ENCODE results near the gene KCNK4.

The KCNK4 gene

DNA sequence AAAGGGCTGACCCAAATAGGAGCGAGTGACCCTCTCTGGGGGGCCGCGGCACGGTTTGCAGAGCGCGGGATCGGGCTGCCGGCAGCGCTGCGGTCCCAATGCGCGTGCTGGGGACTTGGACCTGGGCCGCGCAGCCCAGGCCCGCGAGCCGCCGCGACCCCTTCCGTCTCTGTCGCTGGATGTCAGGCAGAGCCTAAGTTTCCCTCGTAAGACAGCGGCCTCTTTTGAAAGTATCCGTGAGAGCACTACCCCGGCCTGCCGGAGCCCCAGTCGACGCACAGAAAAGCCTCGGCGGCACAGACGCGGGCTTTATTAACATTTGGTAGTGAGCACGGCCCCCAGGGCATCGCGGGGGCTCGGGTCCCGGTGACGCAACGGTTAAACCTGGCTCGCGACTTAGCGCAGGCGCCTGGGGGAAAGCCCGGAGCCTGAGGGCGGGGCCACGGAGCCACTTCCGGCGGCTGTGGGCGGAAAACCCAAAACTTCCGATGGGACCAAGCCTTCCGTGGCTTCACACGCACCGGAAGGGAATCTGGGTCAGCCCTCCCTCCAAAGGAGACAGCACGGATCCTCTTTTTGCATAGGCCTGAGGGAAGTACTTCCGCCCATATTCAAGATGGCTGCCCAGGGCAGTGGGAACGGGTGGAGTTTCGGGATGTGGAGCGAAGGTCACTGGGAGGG, 21.4 kb upstream of the KCNK4 start:
- TF ChIP-seq, protein P1, sequence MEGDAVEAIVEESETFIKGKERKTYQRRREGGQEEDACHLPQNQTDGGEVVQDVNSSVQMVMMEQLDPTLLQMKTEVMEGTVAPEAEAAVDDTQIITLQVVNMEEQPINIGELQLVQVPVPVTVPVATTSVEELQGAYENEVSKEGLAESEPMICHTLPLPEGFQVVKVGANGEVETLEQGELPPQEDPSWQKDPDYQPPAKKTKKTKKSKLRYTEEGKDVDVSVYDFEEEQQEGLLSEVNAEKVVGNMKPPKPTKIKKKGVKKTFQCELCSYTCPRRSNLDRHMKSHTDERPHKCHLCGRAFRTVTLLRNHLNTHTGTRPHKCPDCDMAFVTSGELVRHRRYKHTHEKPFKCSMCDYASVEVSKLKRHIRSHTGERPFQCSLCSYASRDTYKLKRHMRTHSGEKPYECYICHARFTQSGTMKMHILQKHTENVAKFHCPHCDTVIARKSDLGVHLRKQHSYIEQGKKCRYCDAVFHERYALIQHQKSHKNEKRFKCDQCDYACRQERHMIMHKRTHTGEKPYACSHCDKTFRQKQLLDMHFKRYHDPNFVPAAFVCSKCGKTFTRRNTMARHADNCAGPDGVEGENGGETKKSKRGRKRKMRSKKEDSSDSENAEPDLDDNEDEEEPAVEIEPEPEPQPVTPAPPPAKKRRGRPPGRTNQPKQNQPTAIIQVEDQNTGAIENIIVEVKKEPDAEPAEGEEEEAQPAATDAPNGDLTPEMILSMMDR (IDR thresholded peaks at IDR 0.05; ENCODE audit: control insufficient read depth, extremely low read depth, insufficient read depth) = no peak
- H3K4me3 ChIP-seq (ENCODE audit: low read depth, low read length) = peak overlapping the region; percentile 59
- peak; percentile 100 for DNase-seq (ENCODE audit: low read depth)

DNA sequence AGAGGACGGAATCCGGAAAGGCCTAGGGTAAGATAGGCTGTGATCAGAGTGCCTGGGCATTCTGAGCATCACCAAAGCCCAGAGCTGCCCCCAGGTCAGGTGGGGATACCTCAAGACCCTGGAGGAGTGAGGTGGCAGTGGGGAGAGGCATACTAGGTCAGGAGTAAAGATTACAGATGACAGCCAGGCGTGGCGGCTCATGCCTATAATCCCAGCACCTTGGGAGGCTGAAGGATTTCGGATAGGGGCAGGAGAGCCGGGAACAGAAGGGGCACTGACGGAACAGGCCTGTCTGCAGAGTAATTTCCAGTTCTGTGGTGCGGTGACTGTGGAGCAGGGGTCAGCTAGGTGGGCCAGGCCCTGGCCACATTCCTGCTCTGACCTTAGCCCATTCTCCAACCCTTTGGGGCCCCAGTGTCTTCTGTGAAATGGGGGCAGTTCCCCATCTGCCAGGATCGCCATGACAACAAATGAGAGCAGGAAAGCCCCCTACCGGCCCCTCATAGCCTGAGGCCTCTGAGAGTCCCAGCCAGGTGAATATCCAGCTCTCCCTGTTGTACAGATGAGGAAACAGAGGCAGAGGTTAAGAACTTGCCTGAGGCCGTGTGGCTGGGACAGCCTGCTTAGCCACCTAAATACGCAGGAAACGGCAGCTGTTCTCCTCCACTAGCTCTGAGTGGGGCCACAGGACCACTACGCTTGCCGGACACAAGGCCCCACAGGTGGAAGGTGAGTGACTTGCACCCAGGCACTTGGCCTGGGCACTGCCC, 15.9 kb upstream of the KCNK4 start:
- TF ChIP-seq, protein P1 (IDR thresholded peaks at IDR 0.05; ENCODE audit: control insufficient read depth, extremely low read depth, insufficient read depth) = no peak
- no peak overlapping the region for H3K4me3 ChIP-seq (ENCODE audit: low read depth, low read length)
- DNase-seq (ENCODE audit: low read depth) = no peak

DNA sequence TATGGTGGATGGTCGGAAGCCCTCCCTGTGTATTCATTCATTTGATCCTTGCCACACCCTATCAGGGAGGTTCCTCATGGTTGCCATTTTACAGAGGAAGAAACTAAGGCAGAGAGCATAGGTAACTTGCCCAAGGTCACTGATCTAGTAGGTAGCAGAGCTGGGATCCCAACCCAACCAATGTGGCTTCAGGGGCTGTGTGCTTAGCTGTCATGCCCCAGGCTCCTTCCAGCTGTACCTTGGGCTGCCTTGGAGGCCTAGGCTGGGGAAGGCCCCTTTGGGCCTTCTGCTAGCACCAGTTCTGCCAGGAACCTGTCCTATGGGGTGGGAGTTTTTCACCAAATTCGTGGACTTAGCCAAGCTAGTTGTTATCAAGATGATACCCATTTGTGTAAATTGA, 15.3 kb upstream of the KCNK4 start:
- DNase-seq (ENCODE audit: low read depth) = no peak
- TF ChIP-seq, protein P1 (IDR thresholded peaks at IDR 0.05; ENCODE audit: control insufficient read depth, extremely low read depth, insufficient read depth) = no peak
- H3K4me3 ChIP-seq (ENCODE audit: low read depth, low read length) = no peak overlapping the region

DNA sequence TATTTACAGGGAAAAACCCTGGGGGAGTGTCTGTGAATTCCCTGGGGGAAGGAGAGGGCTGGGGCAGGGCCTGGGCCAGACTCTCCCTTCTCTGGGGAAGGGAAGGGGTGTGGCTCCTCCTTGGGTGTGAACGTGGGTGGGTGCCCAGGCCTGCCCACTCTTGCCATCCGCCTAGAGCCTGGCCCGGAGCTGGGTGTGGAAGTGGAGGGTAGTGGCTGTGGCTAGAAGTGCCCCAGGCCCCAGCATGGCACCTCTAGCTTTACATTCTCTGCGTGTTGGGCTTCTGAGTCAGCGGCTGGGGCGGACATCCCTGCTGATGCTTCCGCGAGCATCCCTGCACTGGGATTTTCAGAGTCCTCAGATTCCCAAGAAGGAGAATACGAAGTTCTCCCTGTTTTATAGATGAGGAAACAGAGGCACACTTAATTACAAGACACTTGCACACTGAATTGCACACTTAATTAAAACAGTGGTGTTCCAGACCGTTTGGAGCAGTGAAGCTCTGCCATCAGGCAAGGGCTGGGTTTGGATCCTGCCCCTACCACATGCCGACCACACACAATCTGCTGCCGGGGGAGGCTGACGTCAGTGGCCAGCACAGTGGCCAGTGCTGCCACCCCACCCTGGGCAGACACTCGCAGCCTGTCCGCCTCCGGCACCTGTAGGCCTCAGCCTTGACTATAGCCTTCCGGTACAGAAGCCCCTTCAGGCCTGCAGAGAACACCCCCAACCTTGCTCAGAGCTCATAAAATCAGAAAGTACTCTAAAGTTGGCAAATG, 14.3 kb upstream of the KCNK4 start:
- no peak overlapping the region for H3K4me3 ChIP-seq (ENCODE audit: low read depth, low read length)
- DNase-seq (ENCODE audit: low read depth) = no peak
- TF ChIP-seq, protein P1 (IDR thresholded peaks at IDR 0.05; ENCODE audit: control insufficient read depth, extremely low read depth, insufficient read depth) = no peak

DNA sequence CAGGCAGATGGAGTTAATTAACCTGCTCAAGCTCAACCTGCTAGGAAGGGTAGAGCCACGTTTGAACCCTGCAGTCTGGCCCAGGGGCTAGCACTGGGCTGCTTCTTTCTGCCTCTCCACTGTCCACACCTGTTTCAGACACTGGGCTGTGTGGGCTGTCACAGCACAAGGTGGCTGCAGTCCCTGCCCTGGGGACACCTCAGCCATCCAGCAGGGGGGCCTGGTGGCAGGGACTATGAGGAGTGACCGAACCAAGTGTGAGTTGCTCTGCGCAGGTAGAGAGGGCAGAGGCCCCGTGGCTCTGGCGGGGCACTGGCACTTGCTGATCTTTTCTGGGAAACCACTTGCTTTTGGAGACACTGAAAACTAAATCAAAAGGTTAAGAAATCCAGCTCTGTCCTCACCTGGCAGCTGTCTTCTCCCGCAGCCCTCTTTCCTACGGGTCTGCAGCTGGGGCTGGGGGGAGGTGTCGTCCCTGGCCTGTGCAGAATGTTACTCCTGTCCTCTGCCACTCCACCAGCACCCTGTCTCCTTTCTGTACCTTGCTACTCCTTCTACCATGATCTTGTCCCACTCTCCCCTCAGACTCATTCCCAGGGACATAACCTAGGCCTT, 12.4 kb upstream of the KCNK4 start:
- no peak overlapping the region for H3K4me3 ChIP-seq (ENCODE audit: low read depth, low read length)

More for the DNA sequence above, 12.4 kb upstream of the KCNK4 start:
- TF ChIP-seq, protein P1 (IDR thresholded peaks at IDR 0.05; ENCODE audit: control insufficient read depth, extremely low read depth, insufficient read depth) = no peak
- no peak for DNase-seq (ENCODE audit: low read depth)

Measured in LNCaP clone FGC (cell line).